Stimulated activated CD4-positive, alpha-beta T cell treated with anti-CD3 and anti-CD28 coated beads, Interleukin-12 subunit alpha, Interleukin-12 subunit beta, amount 100 ng/mL, for 24 hours (primary cell): ENCODE data around the gene GRHL1.

Source experiments
- DNase-seq, 2 experiments: peaks; one replicate each; pipeline ENCODE4 v3.0.0-alpha.2; 2020; ENCODE audit warnings: low read depth in 2 of 2

Gene GRHL1

DNA sequence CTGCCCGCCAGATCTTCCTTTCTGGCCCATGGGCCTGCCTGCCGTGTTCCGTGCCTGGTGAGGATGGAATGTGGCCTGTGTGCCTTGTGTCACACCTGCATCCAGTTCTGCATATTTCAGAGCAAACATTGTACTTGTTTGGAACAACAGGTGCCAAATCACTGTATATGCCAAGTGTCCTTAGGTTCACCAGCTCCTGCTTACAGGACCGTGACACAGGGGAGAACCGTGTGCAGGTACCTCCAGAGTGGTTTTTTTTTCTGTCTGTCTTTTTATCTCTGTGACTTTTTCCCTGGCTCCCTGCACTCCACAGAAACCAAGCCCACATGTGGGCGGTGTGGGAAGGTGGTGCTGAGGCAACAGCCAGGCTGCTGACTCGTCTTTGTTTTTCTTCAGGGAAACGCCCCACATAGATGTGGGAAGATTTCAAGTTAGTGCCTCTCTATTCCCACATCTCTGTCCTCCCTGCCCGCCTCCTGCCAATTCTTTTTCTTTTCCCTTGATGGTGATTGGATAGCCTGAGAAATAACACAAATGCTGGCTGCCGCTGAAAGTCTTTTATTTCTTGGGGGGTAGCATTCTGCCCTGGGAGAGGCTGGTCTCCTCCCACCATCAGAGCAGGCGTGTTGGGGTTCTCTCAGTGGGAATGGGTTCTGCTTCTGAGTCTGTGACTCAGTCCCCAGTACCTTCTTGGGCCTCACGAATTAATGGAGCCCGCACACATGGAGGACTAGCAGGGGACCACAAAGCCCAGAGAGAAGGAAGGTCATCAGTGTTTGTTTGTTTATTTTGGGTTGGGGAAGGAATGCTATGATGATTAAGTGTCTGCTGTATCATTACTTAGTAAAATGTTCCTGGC is 21.4 kb downstream of the GRHL1 start:
- DNase-seq = peak in 1 of 2 experiments; percentile 33

DNA sequence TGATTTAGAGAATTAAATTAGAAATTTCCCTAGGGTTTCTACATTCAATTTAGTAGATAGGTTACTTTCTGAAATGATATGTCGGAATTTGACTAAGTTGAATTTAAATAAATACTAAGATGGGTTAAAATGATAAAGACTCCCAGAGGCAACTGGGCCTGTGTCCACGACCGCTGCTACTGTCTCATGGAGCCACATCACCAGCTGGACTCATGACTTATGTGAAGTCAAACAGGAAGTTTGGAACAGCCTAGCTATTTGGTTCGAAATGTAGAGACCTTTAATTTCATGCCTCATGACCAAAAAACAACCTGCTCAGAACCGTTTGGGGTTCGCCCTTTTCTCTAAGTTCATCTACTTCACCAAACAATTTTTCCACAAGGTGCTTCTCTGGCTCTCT is 22.2 kb downstream of the GRHL1 start:
- no peak for DNase-seq

- no peak for DNase-seq
Measured at GRCh38 chr2:9974343-9974742, 22.9 kb downstream of the GRHL1 start.

DNA sequence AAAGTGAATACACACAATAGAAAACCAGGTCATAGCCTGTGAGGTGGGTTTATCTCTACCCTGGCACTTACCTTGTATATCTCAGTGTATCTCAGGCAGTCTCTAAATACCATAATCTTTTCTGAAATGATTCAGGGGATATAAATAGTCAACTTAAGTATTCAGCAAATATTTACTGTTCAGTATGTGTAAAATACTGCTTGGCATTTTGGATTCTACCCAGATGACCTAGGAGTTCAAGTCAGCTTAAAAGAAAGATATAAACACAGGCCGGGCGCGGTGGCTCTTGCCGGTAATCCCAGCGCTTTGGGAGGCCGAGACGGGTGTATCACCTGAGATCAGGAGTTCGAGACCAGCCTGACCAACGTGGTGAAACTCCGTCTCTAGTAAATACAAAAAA is 23.8 kb downstream of the GRHL1 start:
- DNase-seq = no peak

- DNase-seq = peak; percentile 5 to 39
Measured at GRCh38 chr2:9975805-9976447, 24.4 kb downstream of the GRHL1 start.

DNA sequence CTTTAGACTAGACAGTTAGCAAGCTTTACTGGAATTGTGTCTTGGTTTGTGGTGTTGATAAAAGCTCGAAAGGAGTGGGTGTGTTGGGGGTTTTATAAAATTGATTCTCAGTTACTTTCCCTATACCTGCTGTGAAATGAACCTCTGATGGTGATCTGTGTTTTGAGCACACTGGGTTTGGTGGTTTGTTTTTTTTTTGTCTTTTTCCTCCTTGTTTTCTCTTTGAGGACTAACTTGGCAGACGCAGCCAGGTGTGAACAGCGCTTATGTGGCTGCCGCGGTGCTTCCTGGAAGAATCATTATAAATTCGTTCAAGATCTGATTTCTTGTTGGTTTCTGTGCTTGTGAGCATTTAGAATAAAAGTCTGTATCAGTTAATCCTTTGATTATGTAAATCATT is 28.5 kb downstream of the GRHL1 start:
- DNase-seq = no peak

- no peak for DNase-seq
Measured at GRCh38 chr2:9980520-9980919, 29.0 kb downstream of the GRHL1 start.

- DNase-seq = no peak
Measured at GRCh38 chr2:9981655-9982054, 30.2 kb downstream of the GRHL1 start.

DNA sequence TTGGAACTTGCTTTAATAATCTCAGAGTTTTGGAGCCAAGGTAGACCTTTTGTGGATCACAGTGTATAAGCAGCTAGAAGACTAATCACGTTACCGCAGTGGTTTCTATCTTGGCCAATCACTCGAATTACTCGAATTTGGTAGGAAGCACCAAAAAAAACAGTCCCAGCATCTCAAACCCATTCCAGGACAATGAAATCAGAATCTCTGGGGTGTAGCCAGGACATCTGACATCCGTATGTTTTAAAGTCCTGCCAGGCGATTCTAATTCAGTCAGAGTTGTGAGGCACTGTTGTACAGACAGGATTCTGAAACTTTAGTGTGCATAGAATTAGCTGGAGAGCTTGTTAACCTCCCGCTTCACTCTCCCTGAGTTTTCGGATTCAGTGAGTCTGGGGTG is 30.8 kb downstream of the GRHL1 start:
- no peak for DNase-seq

DNA sequence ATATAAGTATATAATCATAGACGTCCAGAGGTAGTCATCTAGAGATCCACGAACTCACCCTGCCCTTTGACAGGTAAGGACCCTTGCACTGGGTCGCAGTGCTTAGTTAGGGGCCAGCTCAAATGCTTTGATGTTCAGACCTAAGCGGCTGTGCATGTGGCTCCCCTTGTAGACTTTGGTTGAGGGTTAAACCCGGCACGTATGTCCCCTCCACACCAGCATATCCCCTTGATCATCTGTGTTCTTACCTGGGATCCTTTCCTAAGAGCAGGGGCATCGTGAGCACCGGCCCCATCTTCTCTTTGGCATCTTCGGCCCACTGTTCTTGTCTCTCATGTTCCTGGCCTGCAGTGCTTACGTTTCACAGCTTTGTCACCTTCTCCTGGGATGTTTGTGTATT is 31.4 kb downstream of the GRHL1 start:
- DNase-seq = no peak

DNA sequence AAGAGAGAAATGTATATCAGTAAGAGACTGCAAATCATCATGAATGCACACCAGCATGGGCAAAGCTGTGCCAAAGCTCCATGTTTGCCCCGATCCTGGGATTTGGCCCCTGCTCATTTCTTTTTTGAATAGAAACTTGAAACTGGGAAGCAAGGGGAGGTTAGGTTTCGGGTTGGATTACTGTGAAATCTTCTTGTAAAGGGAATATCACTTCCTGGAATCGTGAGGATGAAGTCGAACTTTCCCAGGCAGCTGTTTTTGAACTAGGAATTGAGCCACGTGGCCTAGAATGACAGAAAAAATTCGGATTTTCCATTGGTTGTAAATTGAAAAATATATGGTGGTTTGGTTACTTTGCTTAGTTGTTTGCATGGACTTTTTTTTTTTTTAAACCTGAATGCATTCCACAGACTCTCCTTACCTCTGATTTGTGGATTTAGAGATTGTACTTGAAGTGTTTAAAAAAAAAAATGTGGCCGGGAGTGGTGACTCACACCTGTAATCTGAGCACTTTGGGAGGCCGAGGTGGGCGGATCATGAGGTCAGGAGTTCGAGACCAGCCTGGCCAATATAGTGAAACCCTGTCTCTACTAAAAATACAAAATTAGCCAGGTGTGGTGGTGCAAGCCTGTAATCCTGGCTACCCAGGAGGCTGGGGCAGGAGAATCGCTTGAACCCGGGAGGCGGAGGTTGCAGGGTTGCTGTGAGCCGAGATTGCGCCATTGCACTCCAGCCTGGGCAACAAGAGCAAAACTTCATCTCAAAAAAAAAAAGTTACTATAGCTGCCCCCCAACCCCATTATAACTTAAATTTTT is 32.1 kb downstream of the GRHL1 start:
- no peak for DNase-seq

DNA sequence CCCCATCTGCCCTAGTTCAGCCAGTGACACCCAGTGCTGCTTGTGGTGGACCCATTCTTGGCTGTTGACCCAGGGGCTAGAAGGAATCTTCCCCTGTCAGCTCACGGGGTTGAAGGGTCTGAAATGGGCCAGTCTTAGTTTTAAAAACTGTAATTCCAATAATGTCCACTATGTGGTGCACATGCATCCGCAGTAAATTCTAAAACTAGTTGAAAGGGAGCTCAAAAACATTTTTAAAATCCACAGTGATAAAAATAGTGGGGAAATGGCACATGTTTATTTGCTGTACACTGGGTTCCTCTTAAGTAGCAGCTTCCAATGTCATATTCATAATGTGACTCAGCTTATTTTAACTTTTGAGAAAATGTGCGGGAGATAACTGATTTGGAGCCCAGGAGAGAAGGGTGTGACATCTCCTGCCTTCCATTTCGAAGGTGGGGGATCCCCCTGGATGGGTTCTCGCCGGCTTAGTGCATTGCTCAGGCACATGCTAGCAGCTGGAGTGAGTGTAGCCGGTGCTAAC is 32.8 kb downstream of the GRHL1 start:
- no peak for DNase-seq

- DNase-seq = no peak
Measured at GRCh38 chr2:9984871-9985480, 33.5 kb downstream of the GRHL1 start.

DNA sequence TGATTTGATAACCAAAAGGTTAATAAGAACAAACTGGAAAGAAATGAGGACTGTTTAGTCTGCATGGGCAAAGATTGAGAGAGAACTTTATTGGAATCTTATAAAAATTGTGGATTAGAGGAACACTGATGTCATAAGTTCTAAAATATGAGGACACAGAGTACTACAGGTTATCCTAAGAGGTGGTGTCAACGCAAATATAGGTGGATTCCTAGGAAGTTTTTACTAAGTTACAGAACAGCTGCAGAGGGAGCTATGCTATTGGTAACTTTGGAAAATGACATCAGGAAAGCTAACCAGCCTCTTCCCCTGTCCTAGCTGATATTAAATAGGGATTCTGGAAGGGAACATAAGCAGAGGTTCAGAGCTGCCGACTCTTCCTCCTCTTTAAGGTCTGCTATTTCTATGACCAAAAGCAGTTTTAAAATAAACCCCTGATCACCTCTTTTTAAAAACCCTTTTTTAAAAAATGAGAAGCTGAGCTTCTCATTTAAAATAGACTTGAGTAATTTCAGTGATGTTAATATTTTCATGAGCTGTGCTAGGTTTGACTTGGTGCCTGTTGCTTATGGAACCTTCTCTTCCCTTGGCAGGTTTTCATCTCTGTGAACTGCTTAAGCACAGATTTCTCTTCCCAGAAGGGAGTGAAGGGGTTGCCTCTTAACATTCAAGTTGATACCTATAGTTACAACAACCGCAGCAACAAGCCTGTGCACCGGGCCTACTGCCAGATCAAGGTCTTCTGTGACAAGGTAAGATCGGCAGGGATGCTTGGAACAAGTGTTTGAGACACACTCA is 34.2 kb downstream of the GRHL1 start:
- DNase-seq = no peak

DNA sequence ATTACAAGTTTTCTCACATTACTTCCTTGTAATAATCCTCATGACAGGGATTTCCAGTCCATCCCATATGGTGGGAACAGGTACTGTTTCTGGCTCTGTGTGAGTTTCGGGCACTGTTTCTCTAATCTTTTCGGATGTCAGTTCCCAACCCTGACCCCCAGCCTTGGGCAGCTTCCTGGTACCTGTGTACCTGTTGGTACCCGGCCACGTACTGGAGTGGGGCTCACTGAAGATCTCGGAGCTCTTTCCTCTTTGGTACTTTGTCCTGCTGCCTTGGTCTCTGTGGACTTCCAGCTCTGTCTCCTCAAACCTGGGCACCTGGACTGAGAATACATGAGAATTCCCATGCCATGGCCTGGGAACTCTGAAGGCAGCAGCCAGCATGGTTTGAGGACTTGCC is 36.8 kb downstream of the GRHL1 start:
- no peak for DNase-seq

- DNase-seq = no peak
Measured at GRCh38 chr2:9990736-9991135, 39.2 kb downstream of the GRHL1 start.

GRCh38 chr2:9991221-9991620 is 39.7 kb downstream of the GRHL1 start:
- no peak for DNase-seq

DNA sequence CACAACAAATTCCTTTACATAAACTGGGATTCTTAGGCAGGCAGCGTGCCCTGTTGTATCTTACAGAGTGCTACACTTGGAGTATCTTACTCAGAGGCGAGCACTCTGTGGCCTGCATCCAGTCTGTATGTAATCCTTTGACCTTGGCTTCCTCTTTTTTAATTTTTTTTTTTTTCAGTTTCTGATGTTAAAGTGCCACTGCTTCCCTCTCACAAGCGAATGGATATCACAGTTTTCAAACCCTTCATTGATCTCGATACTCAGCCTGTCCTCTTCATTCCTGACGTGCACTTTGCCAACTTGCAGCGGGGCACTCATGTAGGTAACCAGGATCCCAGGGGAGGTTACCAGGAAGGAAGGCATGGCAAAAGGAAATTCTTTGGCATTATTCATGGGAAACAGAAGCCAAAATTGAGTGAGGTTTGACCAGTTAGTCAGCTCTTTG is 40.4 kb downstream of the GRHL1 start:
- DNase-seq = no peak

GRCh38 chr2:9992427-9993187 is 41.1 kb downstream of the GRHL1 start:
- no peak for DNase-seq

GRCh38 chr2:9993488-9994165 is 42.1 kb downstream of the GRHL1 start:
- no peak for DNase-seq
